Activated CD4-positive, alpha-beta T cell treated with anti-CD3 and anti-CD28 coated beads, Interleukin-2, Interleukin-6, amounts not matched to agents 100 ng/mL and 50 ng/mL, durations not matched to agents 16 hours and 8 hours (primary cell): ENCODE results near the gene SH3BGR.
"Not testable (repeated sequence)": the region's sequence is repeated elsewhere in the genome, so short reads cannot be mapped to it uniquely, and the experiment has no call there.

Experiments
- DNase-seq: peaks from one replicate; pipeline ENCODE4 v3.0.0-alpha.2; 2020

The SH3BGR gene

DNA sequence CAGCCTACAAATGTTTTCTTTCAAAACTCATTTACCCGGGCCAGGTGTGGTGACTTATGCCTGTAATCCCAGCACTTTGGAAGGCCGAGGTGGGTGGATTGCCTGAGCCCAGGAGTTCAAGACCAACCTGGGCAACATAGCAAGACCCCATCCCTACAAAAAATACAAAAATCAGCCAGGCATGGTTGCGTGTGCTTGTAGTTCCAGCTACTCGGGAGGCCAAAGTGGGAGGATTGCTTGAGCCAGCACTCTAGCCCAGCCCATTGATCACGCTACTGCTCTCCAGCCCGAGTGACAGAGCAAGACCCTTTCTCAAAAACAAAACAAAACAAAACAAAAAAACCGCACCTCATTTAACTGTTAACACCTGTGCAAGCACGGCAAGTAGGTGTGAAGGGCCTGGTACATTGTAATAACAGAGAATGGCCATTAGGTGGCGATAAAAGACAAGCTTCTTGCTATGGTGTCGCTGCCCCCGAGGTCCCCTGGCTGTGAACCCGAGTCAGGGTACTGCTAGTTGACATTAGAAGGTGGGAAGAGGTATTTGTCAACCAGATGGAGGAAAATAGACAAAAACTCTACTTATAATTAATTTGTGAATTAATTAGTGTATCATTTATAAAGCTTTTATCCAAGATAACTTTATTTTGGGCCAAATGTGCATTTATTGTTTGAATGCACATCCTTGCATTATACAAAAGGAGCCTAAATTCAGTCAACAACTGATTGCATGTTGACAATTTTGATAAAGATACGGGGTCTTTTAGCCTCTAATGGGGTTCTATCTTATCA, 66.5 kb downstream of the SH3BGR start:
- peak; percentile 77 for DNase-seq

DNA sequence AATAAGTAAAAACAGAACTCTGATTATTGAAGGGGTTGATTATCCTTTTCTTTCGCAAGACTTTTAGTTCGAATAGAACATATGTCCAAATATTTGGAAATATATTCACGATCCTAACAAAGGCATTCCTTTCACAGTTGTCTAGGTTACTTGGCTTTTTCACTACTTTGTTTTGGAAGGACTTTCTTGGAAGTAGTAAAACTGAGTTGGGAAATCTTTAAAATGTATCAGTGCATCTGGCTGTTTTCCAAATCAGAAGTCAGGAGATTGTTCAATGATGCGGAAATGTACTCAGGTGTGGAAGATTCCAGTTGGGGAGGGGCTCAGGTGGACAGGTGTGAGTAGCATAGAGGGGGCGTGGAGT, 67.1 kb downstream of the SH3BGR start:
- DNase-seq: no peak

DNA sequence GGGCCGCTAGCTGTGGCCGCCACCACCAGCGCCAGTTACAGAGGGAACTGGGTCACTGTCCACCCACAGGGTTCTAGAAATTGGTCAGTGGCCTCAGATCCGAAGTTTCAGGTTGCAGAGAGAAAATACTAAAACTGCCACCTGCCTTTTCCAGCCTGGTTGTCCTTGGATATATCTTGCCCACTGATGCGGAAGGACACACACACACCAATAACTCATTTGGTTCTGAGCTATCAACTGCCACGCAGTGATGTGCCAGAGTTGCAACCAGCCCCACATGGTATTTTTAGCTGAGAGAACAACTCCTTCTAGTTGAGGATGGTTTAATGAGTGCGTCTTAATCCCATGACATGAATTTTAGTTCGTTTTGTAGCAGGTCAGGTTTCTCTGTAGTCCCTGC, 68.1 kb downstream of the SH3BGR start:
- no peak for DNase-seq

DNA sequence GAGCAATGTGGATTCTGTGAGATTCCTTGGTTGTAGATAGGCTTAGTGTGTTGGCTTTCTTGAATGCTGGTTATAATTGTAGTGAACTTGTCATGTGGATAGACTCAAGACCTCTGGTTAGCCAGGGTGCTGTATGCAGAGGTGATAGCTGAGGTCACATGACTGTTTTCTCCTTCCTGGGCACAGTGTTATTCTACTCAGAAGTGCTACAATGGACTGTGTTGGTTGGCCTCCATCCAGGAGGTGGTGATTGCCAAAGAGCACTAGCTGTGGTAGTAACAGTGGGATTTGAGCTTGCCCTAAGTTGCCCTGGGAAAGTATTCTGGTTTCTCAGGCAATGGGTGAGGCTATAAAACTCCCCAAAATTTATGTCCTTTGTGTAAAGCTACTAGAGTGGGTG, 71.6 kb downstream of the SH3BGR start:
- no peak for DNase-seq

DNA sequence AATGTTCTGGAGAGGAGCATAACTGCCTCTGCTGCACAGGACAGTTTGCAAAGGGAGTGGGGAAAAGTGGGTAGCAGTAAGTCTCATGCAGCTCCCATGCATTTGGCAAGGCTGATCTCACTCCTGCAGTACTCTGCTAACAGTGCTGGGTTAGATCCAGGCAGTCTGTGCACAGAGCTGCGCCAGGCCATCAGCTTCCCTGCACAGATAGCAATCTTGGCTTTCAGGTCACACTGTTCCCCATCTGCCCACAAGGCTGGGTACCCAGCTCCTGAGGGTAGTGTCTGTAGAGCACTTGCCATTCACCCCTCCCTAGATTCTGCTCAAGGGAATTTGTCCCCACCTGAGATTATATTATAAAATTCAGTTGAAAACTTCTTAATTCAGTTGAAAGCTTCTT, 72.1 kb downstream of the SH3BGR start:
- no peak for DNase-seq

- no peak for DNase-seq
These were observed 73.4 kb downstream of the SH3BGR start for GRCh38 chr21:39525129-39525528.

DNA sequence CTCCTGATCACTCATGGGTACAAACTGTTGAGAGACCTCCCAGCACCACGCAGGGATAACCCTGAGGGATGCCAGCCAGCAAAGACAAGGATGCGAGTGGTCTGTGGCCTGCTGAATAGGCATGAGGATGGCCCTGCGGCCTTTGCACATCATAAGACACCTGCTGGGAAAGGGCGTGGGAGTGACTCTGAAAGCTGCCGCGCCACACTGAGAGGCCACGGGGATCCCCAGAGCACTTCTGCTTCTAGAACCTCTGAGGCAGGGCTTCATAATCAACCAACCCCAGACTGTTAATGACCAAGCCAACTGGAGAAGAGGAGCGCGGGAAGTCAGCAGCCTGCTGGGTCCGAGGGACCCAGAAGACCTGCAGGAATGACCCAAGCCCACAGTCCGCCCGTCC, 73.8 kb downstream of the SH3BGR start:
- DNase-seq: no peak

GRCh38 chr21:39527067-39527595, 75.4 kb downstream of the SH3BGR start:
- DNase-seq: no peak

- DNase-seq: no peak
These were observed 76.1 kb downstream of the SH3BGR start for GRCh38 chr21:39527664-39528381.

DNA sequence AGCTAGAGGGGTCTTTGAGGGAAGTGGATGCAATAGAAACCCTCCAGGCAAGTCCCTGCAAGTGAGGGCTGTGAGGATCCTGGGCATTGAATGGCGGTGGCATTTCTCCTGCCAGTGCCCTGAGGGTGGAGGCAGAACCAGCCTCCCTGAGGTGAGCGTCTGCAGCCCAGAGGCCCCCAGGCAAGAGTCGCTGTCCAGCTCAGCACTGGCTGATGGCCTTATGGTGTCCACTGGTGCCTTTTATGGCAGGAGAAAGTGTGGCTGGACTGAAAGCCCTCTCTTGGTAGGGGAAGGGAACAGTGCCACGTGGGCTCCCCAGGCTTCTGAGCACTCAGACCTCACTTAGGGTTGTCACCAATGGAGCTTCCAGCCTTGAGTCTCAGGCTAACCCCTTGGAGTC, 77.3 kb downstream of the SH3BGR start:
- DNase-seq: no peak

DNA sequence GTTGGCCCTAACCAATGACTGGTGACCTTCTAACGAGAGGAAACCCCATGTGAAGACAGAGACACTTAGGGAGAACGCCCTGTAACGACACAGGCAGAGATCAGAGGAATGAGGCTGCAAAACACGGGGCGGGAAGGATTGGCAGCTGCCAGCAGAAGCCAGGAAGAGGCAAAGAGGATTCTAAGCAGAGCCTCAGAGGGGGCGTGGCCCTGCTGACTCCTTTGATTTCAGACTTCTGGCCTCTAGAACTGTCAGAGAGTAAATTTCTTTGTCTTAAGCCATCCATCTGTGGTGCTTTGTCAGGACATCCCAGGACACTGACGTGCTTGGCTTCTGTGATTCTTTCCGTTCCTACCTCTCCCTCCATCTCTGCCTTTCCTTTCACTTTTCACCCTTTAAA, 79.3 kb downstream of the SH3BGR start:
- DNase-seq: no peak

GRCh38 chr21:39531840-39532239, 80.1 kb downstream of the SH3BGR start:
- no peak for DNase-seq

- DNase-seq: no peak
These were observed 82.0 kb downstream of the SH3BGR start for GRCh38 chr21:39533545-39534380.

DNA sequence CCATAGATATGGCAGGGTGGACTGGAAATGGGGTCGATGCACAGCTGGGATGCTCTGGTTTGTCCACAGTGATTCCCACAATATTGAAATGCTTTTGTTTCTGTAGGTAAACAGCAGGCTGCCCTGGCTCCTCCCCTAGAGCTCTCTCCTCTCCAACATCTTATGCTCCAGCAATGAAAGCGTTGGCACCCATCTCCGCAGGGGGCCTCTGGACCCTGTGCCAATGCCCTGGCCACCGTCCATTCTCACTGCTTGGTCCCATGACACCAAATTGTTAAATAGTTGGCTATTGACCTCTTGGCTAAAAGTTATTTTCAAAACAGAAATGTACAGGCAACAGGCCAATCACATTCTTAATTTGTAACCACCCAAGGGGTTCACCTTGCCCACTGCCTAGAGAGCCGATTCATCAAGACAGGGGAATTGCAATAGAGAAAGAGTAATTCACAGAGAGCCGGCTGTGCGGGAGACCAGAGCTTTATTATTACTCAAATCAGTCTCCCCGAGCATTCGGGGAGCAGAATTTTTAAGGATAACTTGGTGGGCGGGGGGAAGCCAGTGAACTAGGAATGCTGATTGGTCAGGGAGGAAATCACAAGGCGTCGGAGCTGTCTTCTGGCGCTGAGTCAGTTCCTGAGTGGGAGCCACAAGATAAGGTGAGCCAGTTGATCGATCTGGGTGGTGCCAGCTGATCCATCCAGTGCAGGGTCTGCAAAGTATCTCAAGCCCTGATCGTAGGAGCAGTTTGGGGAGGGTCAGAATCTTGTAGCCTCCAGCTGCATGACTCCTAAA, 84.1 kb downstream of the SH3BGR start:
- no peak for DNase-seq

DNA sequence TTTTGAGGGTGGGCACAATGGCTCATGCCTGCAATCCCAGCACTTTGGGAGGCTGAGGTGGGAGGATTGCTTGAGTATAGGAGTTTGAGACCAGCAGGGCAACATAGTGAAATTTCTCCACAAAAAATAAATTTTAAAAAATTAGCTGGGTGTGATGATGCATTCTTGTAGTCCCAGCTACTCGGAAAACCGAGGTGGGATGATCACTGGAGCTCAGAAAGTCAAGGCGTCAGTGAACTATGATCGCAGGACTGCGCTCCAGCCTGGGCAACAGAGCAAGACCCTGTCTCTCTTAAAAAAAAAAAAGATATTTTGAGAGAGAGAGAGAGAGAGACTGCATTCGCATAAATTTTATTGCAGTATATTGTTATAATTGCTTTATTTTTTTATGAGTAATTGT, 85.1 kb downstream of the SH3BGR start:
- DNase-seq: no peak

- DNase-seq: no peak
These were observed 85.8 kb downstream of the SH3BGR start for GRCh38 chr21:39537571-39537970.

DNA sequence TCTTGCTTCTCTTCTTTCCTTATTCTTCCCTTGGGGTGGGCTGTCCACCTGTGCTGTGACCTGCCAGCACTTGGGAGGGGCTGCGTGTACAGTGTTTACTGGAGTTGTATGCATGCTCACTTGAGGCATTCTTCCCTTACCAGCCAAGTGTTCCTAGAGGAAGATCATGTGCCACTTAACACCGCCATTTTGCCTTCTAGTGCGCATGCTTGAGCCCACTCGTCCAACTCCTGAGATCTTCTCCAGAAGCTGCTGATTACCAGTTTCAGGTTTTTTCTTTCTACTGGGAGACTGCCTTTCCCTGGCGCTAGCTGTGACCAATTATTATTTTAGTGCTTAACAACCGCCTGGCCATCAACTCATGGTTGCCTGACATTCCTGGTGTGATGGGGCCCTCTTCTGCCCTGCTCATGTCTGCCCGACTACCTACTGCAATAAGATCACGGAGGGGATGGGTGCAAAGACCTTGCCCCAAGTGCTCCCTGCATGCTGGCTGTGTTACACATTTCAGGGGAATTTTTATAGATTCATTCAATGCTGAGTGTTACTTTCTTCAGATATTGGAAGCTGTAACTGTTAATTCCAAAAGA, 86.8 kb downstream of the SH3BGR start:
- no peak for DNase-seq

GRCh38 chr21:39540367-39540766, 88.6 kb downstream of the SH3BGR start:
- not testable (repeated sequence) for DNase-seq

GRCh38 chr21:39542736-39543135, 91.0 kb downstream of the SH3BGR start:
- no peak for DNase-seq

DNA sequence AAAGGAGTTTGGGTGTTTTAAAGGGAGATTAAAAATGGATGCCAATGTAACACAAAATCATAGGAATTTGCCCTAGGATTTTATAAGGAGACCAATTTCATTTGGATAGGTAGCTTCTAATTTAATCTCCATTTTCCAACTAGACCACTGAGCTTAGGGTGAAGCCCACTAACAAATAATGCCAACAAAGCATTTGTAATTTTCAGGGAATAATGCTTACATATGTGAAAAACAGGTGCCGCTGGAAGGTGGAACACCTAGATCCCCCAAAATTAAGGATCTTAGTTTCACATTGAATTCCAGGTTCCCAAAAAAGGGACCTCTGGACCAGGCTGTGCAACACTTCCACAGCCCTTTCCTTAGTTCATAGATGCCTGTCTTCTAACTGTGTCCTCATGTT, 94.8 kb downstream of the SH3BGR start:
- DNase-seq: no peak

DNA sequence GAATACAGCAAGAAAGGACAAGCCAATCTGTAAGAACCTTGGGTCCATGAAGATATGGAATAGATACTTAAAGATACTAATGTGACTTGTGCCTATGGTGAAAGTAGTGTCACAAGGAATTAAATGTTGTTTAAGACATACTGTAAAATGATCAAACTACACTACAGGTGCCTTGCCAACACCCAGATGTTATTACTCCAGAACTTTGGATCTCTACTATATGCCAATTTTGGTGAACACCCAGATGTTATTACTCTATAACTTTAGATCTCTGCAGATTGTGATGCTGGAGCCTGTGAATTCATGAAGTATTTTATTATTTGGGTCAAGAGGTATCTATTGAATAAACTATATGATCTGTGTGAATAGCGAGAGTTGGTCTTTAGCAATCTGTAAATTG, 101.1 kb downstream of the SH3BGR start:
- DNase-seq: no peak

DNA sequence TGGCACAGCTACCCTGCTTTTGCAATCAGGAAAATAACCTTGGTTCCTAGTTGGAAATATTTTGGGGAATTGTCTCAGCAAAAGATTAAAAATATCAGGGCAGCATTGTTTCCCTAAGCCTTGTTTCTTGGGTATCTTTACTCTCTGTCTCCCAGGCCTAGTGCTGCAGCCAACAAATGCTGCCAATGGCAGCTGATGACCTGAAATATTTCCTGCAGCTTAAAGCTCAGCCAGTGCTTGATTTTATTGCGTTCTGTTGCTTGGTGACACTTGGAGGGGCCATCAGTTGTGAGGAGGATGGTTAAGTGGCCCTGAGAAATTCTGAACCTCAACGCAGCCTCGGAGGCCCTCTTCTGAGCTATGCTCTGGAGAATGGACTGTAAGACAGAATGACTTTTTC, 101.6 kb downstream of the SH3BGR start:
- DNase-seq: no peak
